Stimulated activated CD8-positive, alpha-beta memory T cell treated with anti-CD3 and anti-CD28 coated beads, Interleukin-12 subunit alpha, Interleukin-12 subunit beta, amount 100 ng/mL, for 24 hours (primary cell): ENCODE measurements around the gene ACVR1.

Experiments
- DNase-seq: peaks from one replicate; pipeline ENCODE4 v3.0.0-alpha.2; 2020; ENCODE audit errors: extremely low read depth

ACVR1 gene

GRCh38 chr2:157790780-157791179 is 85.3 kb downstream of the ACVR1 start:
- no peak for DNase-seq

- DNase-seq = no peak
Measured at GRCh38 chr2:157789933-157790511, 86.1 kb downstream of the ACVR1 start.

GRCh38 chr2:157789256-157789655 is 86.9 kb downstream of the ACVR1 start:
- DNase-seq = no peak

- DNase-seq = no peak
Measured at GRCh38 chr2:157788201-157788600, 87.9 kb downstream of the ACVR1 start.

GRCh38 chr2:157787364-157787938 is 88.7 kb downstream of the ACVR1 start:
- DNase-seq = no peak

- DNase-seq = no peak
Measured at GRCh38 chr2:157786663-157787363, 89.3 kb downstream of the ACVR1 start.

GRCh38 chr2:157785866-157786662 is 90.1 kb downstream of the ACVR1 start:
- DNase-seq = no peak

GRCh38 chr2:157785200-157785599 is 90.9 kb downstream of the ACVR1 start:
- DNase-seq = no peak

- no peak for DNase-seq
Measured at GRCh38 chr2:157784823-157785175, 91.3 kb downstream of the ACVR1 start.

- DNase-seq = no peak
Measured at GRCh38 chr2:157784169-157784822, 91.8 kb downstream of the ACVR1 start.

- no peak for DNase-seq
Measured at GRCh38 chr2:157783245-157783644, 92.9 kb downstream of the ACVR1 start.

- DNase-seq = no peak
Measured at GRCh38 chr2:157782057-157782845, 93.9 kb downstream of the ACVR1 start.

- no peak for DNase-seq
Measured at GRCh38 chr2:157780211-157780610, 95.9 kb downstream of the ACVR1 start.

GRCh38 chr2:157779794-157780193 is 96.3 kb downstream of the ACVR1 start:
- no peak for DNase-seq

GRCh38 chr2:157777427-157777826 is 98.7 kb downstream of the ACVR1 start:
- DNase-seq = no peak

- DNase-seq = no peak
Measured at GRCh38 chr2:157771234-157771633, 104.9 kb downstream of the ACVR1 start.

- no peak for DNase-seq
Measured at GRCh38 chr2:157769856-157770255, 106.3 kb downstream of the ACVR1 start.

- DNase-seq = no peak
Measured at GRCh38 chr2:157764386-157764785, 111.7 kb downstream of the ACVR1 start.

- DNase-seq = no peak
Measured at GRCh38 chr2:157761520-157761919, 114.6 kb downstream of the ACVR1 start.

GRCh38 chr2:157760949-157761348 is 115.2 kb downstream of the ACVR1 start:
- no peak for DNase-seq

- DNase-seq = no peak
Measured at GRCh38 chr2:157759855-157760254, 116.3 kb downstream of the ACVR1 start.
